Left lung (tissue), 10 donors: Measurements from ENCODE around the gene BCORL1. TPM values are rescaled to one million over a fixed set of nuclear protein-coding genes. Genes with fewer than 3 reads are reported as not detected.
A peak's percentile ranks its signal among the peaks of the same experiment; 100 is the strongest.

Experiments used
- ATAC-seq: fragments of 200-7000 bp; cut with Tn5 transposase; one replicate; pipeline ENCODE4 v1.9.1; 2020; ENCODE audit warnings: moderate library complexity
- DNase-seq, 4 donors: peaks; one replicate each; pipeline ENCODE4 v3.0.0-alpha.2; 2013 to 2020
- H3K27ac ChIP-seq, 2 donors: fragments of 200-600 bp; sonication (generic) in 1 of 2; one replicate each; pipeline versions ENCODE4 v1.5.0 to v1.8.0; 2020 to 2021
- H3K27me3 ChIP-seq, 2 donors: fragments of 200-600 bp; sonication (generic) in 1 of 2; one replicate each; pipeline versions ENCODE4 v1.5.0 to v1.8.0; 2020 to 2021
- H3K36me3 ChIP-seq, 2 donors: fragments of 200-600 bp; sonication (generic) in 1 of 2; one replicate each; pipeline versions ENCODE4 v1.5.0 to v1.8.0; 2020 to 2021
- H3K4me1 ChIP-seq, 2 donors: fragments of 200-600 bp; one replicate each; pipeline ENCODE4 v1.8.0; 2021
- H3K4me3 ChIP-seq, 2 donors: fragments of 200-600 bp; sonication (generic) in 1 of 2; one replicate each; pipeline versions ENCODE4 v1.5.0 to v1.8.0; 2020 to 2021; ENCODE audit warnings: mild to moderate bottlenecking in 1 of 2
- H3K9me3 ChIP-seq, 2 donors: fragments of 200-600 bp; sonication (generic) in 1 of 2; one replicate each; pipeline versions ENCODE4 v1.5.0 to v1.8.0; 2020 to 2021
- intact Hi-C, 2 donors: fragments of 100-400 bp; cut with DNase I; formaldehyde crosslinking; loops; one replicate each; pipeline versions ENCODE4 v1.11.2 to v1.14.2; 2022
- polyA plus RNA-seq, 6 donors: library from polyadenylated mRNA; unstranded; fragments of 120-200 nt; gene quantifications; one replicate each; pipeline ENCODE4 v1.2.1, GENCODE V29; 2013; ENCODE audit not compliant: insufficient read length in 6 of 6
- total RNA-seq, 2 donors: library from RNA; stranded (reverse); fragmentation: NEBNext Ultra II Directional; extraction: Animal tissue kit (Norgen Biotek cat#: 25700); gene quantifications; one replicate each; pipeline ENCODE4 v1.2.1, GENCODE V29; 2021
- TF ChIP-seq, protein P1 (sequence below), 2 donors: fragments of 200-600 bp; sonication (generic) in 1 of 2; IDR thresholded peaks; one replicate each; pipeline versions ENCODE4 v1.5.0 to v1.8.0; 2021; ENCODE audit warnings: antibody characterized with exemption in 2 of 2
- donor health status: DM: no; HTN: yes; CAD: no.
- donor health status: DM: no; HTN: no; CAD: no.

Gene BCORL1
- total and polyA plus RNA-seq, 8 donors = 12.1 to 20.7 (median 18.8) TPM

DNA sequence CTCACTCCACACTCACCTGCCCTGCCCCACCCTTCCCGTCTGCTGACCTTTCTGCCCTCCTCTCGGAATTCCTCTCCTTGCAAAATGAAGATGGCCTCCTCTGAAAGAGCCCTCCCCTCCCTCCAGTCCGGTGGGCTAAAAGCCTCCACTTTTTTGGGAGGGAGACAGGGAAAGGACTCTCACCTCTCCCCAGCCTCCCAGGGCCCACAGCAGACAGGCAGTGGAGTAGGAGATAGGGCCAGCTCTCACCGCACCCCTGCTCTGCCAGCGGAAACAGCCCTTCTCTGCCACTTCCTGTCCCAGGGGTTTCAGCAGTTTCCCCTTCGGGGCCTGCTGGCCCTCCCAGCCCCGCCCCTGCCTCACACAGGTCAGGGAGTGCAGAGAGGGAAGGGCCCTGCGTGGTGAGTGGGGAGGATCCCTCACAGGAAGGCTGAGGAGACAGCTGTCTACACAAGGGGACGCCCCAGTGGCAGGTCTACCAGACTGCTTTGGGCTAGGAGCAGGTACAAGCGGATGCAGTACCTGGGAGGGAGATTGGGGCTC is 109.6 kb downstream of the BCORL1 start:
- H3K27me3 ChIP-seq = no peaks in the 10 kb centered on the region
- peak overlapping the region in 1 of 2 donors; percentile 86 for H3K27ac ChIP-seq

GRCh38 chrX:130093271-130093670 is 110.8 kb downstream of the BCORL1 start:
- no peak for DNase-seq
- TF ChIP-seq, protein P1, sequence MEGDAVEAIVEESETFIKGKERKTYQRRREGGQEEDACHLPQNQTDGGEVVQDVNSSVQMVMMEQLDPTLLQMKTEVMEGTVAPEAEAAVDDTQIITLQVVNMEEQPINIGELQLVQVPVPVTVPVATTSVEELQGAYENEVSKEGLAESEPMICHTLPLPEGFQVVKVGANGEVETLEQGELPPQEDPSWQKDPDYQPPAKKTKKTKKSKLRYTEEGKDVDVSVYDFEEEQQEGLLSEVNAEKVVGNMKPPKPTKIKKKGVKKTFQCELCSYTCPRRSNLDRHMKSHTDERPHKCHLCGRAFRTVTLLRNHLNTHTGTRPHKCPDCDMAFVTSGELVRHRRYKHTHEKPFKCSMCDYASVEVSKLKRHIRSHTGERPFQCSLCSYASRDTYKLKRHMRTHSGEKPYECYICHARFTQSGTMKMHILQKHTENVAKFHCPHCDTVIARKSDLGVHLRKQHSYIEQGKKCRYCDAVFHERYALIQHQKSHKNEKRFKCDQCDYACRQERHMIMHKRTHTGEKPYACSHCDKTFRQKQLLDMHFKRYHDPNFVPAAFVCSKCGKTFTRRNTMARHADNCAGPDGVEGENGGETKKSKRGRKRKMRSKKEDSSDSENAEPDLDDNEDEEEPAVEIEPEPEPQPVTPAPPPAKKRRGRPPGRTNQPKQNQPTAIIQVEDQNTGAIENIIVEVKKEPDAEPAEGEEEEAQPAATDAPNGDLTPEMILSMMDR (IDR thresholded peaks at IDR 0.05) = no peak
- H3K36me3 ChIP-seq = no peaks in the 10 kb centered on the region
- intact Hi-C loops = no loop called here
- H3K27me3 ChIP-seq = no peaks in the 10 kb centered on the region
- H3K4me1 ChIP-seq = peaks cover 0 to 70% of the 10 kb centered on the region in 2 donors
- ATAC-seq = no peak
- no peaks in the 10 kb centered on the region for H3K9me3 ChIP-seq
- peak overlapping the region in 1 of 2 donors; percentile 86 for H3K27ac ChIP-seq
- H3K4me3 ChIP-seq = no peak overlapping the region

More for the DNA sequence above, 109.6 kb downstream of the BCORL1 start:
- Histone ChIP-seq H3K36me3 (no peaks in the 10 kb centered on the region), H3K4me3 (peak overlapping the region in 1 of 2 donors; percentile 16), H3K4me1 (peaks cover 0 to 73% of the 10 kb centered on the region in 2 donors), H3K9me3 (no peaks in the 10 kb centered on the region)
- peak in 2 of 4 donors; percentile 77 to 90 for DNase-seq
- ATAC-seq = peak; percentile 84
- intact Hi-C loops = no loop called here
- TF ChIP-seq, protein P1 (IDR thresholded peaks at IDR 0.05) = no peak

DNA sequence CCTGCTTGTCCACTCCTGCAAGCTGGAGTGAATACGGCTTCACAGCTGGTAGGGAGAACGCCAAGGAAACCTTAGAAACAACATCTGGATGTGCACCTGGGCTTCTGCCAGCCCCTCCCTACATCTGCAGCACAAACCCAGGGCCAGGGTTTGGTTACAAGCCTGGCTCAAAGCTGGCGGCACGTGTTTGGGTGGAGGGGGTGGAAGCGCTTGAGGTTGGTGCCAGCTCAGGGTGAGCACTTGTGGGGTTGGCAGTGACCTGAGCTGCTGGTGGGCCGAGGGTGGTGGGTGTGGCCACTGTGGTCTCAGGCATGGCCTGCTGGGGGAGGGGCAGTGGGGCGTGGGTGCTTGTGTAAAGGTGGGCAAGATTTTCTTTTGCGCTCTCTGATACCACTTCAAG is 112.3 kb downstream of the BCORL1 start:
- Histone ChIP-seq H3K9me3 (no peaks in the 10 kb centered on the region), H3K4me1 (peaks cover 0 to 71% of the 10 kb centered on the region in 2 donors), H3K36me3 (no peaks in the 10 kb centered on the region), H3K27ac (no peak overlapping the region), H3K4me3 (no peak overlapping the region), H3K27me3 (no peaks in the 10 kb centered on the region)
- intact Hi-C loops = no loop called here
- DNase-seq = no peak
- no peak for ATAC-seq
- TF ChIP-seq, protein P1 (IDR thresholded peaks at IDR 0.05) = no peak

GRCh38 chrX:130095249-130096030 is 113.0 kb downstream of the BCORL1 start:
- intact Hi-C loops = no loop called here
- H3K36me3 ChIP-seq = no peaks in the 10 kb centered on the region
- no peak overlapping the region for H3K4me3 ChIP-seq
- H3K9me3 ChIP-seq = no peaks in the 10 kb centered on the region
- H3K27ac ChIP-seq = no peak overlapping the region
- peaks cover 0 to 77% of the 10 kb centered on the region in 2 donors for H3K4me1 ChIP-seq
- ATAC-seq (no peak), DNase-seq (no peak)
- TF ChIP-seq, protein P1 (IDR thresholded peaks at IDR 0.05) = no peak
- H3K27me3 ChIP-seq = no peaks in the 10 kb centered on the region

DNA sequence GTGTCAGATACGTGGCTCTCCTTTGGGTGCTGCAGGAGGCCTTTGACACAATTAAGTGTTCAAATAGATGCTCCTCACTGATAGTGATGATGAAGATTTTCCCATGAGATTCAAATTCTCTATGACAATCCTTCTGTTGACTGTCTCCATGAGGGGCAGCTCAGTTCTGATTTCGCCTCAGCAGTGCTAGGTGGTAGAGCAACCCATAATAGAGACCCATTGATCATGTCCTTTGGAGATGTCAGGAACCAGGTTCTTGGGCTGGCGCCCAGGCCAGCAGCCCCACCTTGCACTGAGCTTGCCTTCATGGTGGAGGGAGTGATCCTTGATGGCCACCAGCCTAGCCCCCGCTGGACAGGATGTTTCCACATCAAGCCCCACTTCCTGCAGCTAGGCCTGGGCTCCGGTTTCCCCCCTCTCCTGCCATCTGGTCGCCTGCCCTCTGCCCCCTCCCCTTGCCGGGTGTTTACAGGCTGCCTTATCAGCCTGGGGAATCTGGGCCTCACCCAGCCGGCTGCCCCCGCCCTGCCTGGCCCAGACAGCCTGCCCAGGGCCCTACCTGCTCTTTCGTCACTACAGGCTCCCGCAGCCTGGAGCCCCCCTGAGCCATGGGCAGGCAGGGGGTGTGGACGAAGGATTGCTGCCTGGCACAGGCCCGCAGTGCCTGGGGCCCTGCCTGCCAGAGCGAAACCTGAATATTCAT is 115.2 kb downstream of the BCORL1 start:
- H3K27ac ChIP-seq = peak overlapping the region; percentile 17 to 60
- peak in 1 of 4 donors; percentile 63 for DNase-seq
- TF ChIP-seq, protein P1 (IDR thresholded peaks at IDR 0.05) = no peak
- H3K4me3 ChIP-seq = no peak overlapping the region
- H3K4me1 ChIP-seq = peaks cover 0 to 63% of the 10 kb centered on the region in 2 donors
- no peaks in the 10 kb centered on the region for H3K9me3 ChIP-seq
- intact Hi-C loops = no loop called here
- H3K27me3 ChIP-seq = no peaks in the 10 kb centered on the region
- no peaks in the 10 kb centered on the region for H3K36me3 ChIP-seq
- ATAC-seq = peak; percentile 87
